Nephron progenitor cell (in vitro differentiated cells): ENCODE results near the gene BSG.

Experiments used
- DNase-seq: peaks from one replicate; pipeline ENCODE4 v3.0.0; 2021
- H3K27ac Mint-ChIP-seq: 2 replicates; pipeline ENCODE4 v1.8.0; 2021; ENCODE audit warnings: mild to moderate bottlenecking, moderate library complexity, mixed read lengths
- H3K27me3 Mint-ChIP-seq: 2 replicates; pipeline ENCODE4 v1.8.0; 2021; ENCODE audit warnings: mild to moderate bottlenecking, low read depth, mixed read lengths; ENCODE audit not compliant: poor library complexity
- H3K36me3 Mint-ChIP-seq: 2 replicates; pipeline ENCODE4 v1.8.0; 2021; ENCODE audit warnings: low read depth, mixed read lengths
- H3K4me1 Mint-ChIP-seq: 2 replicates; pipeline ENCODE4 v1.8.0; 2021; ENCODE audit warnings: mixed read lengths
- H3K4me3 Mint-ChIP-seq: 2 replicates; pipeline ENCODE4 v1.8.0; 2021; ENCODE audit warnings: mild to moderate bottlenecking, moderate library complexity, mixed read lengths
- H3K9me3 Mint-ChIP-seq: 2 replicates; pipeline ENCODE4 v1.8.0; 2021; ENCODE audit warnings: mild to moderate bottlenecking, moderate library complexity, mixed read lengths
- CTCF ChIP-seq: fragments of 200-600 bp; sonication (generic); IDR thresholded peaks from 2 replicates; pipeline ENCODE4 v1.5.0; 2021; ENCODE audit warnings: antibody characterized with exemption

BSG gene

DNA sequence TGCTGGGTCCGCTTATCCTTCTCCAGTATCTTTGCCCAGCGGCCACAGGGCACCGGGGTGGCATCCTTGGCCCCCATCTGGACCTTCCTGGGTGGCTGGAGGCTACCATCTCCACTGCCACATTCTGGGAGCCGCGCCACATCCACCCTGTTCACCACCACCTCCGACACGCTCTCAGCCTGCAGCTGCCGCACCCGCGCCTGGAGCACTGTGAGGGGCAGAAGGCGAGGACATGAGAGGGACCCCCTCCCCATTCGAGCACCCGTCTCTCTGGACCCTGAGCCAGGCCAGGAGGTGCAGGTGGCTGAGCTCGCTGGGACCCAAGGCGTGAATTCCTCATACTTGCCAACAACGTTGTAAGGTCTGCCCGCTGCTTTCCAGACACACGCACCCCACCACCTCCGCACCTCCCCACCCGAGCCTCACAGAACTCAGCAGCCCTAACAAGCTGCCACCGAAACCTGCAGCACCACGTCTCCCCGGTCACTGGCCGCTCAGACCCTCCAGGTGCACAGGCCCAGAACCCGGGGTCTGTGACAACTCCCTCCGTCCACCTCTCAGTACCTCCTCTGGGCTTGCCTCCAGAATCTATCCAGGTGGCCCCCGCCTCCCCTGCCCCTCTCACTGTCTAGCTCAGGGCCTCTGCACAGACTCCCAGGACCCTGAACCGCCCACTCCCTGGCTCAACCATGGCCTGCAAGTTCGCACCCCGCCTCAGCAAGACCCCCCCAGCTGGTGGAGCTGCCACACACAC lies 57.7 kb downstream of the BSG start:
- DNase-seq: no peak
- no peaks in the 10 kb centered on the region for H3K9me3 Mint-ChIP-seq
- no peak for TF ChIP-seq CTCF
- H3K4me3 Mint-ChIP-seq: no peak overlapping the region
- no peaks in the 10 kb centered on the region for H3K27me3 Mint-ChIP-seq
- peaks cover 42% of the 10 kb centered on the region for H3K4me1 Mint-ChIP-seq
- peaks cover 35% of the 10 kb centered on the region for H3K36me3 Mint-ChIP-seq
- peak overlapping the region; percentile 64 for H3K27ac Mint-ChIP-seq

- TF ChIP-seq CTCF: no peak
- Mint-ChIP-seq H3K9me3 (peaks cover 4% of the 10 kb centered on the region), H3K27me3 (peaks cover 10% of the 10 kb centered on the region), H3K4me3 (peak overlapping the region; percentile 93), H3K36me3 (peaks cover 27% of the 10 kb centered on the region), H3K4me1 (peaks cover 50% of the 10 kb centered on the region), H3K27ac (peak overlapping the region; percentile 99)
- DNase-seq: peak; percentile 73
Observed at GRCh38 chr19:632579-633067, 60.2 kb downstream of the BSG start.
